ENCODE data around the gene PPIL6.
"Not testable (repeated sequence)": the region's sequence is repeated elsewhere in the genome, so short reads cannot be mapped to it uniquely, and the experiment has no call there.

Gene PPIL6

GRCh38 chr6:109370336-109370735 is 70.1 kb downstream of the PPIL6 start:
- no peak overlapping the region for H3K4me3 ChIP-seq (replicated peaks in 1 of 2; ENCODE audit: low read depth in 2 of 2, low read length in 2 of 2)
- no peak for TF ChIP-seq CTCF (IDR thresholded peaks at IDR 0.05; ENCODE audit: low read depth, low read length)
- DNase-seq (ENCODE audit: low read depth in 2 of 2) = no peak

GRCh38 chr6:109369728-109370127 is 70.7 kb downstream of the PPIL6 start:
- no peak for DNase-seq (ENCODE audit: low read depth in 2 of 2)
- no peak overlapping the region for H3K4me3 ChIP-seq (replicated peaks in 1 of 2; ENCODE audit: low read depth in 2 of 2, low read length in 2 of 2)
- no peak for TF ChIP-seq CTCF (IDR thresholded peaks at IDR 0.05; ENCODE audit: low read depth, low read length)

- H3K4me3 ChIP-seq (replicated peaks in 1 of 2; ENCODE audit: low read depth in 2 of 2, low read length in 2 of 2); DNase-seq (ENCODE audit: low read depth in 2 of 2): not testable (repeated sequence)
Measured at GRCh38 chr6:109364382-109365078, 75.9 kb downstream of the PPIL6 start.

GRCh38 chr6:109363753-109364152 is 76.7 kb downstream of the PPIL6 start:
- no peak for TF ChIP-seq CTCF (IDR thresholded peaks at IDR 0.05; ENCODE audit: low read depth, low read length)
- no peak for DNase-seq (ENCODE audit: low read depth in 2 of 2)
- H3K4me3 ChIP-seq (replicated peaks in 1 of 2; ENCODE audit: low read depth in 2 of 2, low read length in 2 of 2) = no peak overlapping the region

GRCh38 chr6:109362102-109362884 is 78.1 kb downstream of the PPIL6 start:
- no peak for DNase-seq (ENCODE audit: low read depth in 2 of 2)
- TF ChIP-seq CTCF (IDR thresholded peaks at IDR 0.05; ENCODE audit: low read depth, low read length) = no peak

GRCh38 chr6:109360791-109361190 is 79.6 kb downstream of the PPIL6 start:
- no peak overlapping the region for H3K4me3 ChIP-seq (replicated peaks in 1 of 2; ENCODE audit: low read depth in 2 of 2, low read length in 2 of 2)

More at GRCh38 chr6:109362102-109362884, 78.1 kb downstream of the PPIL6 start:
- H3K4me3 ChIP-seq (replicated peaks in 1 of 2; ENCODE audit: low read depth in 2 of 2, low read length in 2 of 2) = no peak overlapping the region

More at GRCh38 chr6:109360791-109361190, 79.6 kb downstream of the PPIL6 start:
- no peak for TF ChIP-seq CTCF (IDR thresholded peaks at IDR 0.05; ENCODE audit: low read depth, low read length)
- DNase-seq (ENCODE audit: low read depth in 2 of 2) = no peak
